GM12873 (cell line): ENCODE results near the gene RETREG2.

Source experiments
- TF ChIP-seq, protein P1 (sequence below): IDR thresholded peaks from 2 replicates; pipeline ENCODE4 v1.5.1; 2012; ENCODE audit warnings: low read depth, mild to moderate bottlenecking, moderate library complexity, low read length, control low read depth; ENCODE audit not compliant: insufficient read depth; ENCODE audit errors: missing control alignments

The RETREG2 gene

DNA sequence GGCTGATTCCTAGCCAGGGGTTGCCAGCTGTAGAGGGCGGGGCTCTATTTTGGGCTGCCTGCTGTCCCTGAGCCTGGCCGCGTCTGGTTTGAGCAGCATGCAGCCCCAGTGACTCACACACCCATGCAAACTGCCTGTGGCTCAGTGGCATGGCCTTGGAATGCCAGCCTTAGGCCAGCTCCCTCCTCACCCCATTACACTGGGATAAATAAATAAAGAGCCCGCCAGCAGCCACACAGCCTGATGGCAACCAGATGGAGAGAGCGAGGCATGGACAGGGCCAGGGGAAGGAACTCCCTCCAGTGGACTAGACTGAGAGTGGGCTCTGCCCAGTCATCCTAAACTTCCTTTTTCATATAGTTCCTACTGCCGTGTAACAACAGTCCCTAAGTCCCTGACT is 35.7 kb upstream of the RETREG2 start:
- TF ChIP-seq, protein P1, sequence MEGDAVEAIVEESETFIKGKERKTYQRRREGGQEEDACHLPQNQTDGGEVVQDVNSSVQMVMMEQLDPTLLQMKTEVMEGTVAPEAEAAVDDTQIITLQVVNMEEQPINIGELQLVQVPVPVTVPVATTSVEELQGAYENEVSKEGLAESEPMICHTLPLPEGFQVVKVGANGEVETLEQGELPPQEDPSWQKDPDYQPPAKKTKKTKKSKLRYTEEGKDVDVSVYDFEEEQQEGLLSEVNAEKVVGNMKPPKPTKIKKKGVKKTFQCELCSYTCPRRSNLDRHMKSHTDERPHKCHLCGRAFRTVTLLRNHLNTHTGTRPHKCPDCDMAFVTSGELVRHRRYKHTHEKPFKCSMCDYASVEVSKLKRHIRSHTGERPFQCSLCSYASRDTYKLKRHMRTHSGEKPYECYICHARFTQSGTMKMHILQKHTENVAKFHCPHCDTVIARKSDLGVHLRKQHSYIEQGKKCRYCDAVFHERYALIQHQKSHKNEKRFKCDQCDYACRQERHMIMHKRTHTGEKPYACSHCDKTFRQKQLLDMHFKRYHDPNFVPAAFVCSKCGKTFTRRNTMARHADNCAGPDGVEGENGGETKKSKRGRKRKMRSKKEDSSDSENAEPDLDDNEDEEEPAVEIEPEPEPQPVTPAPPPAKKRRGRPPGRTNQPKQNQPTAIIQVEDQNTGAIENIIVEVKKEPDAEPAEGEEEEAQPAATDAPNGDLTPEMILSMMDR: no peak

DNA sequence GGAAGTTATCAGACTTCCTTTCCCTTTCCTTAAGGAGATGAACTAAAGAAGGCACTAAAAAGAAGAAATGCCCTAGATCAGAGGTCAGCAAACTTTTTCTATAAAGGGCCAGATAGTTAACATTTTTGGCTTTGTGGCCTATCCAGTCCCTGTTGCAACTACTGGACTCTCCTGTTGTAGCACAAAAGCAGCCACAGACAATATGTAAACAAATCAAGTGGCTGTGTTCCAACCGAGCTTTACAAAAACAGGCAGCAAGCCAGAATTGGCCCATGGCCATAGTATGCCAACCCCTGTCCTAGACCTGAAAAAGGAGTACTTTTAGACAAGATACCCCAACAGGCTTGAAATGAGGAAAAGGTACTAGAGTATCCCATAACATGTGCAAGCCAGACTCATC is 28.4 kb upstream of the RETREG2 start:
- TF ChIP-seq, protein P1: no peak

DNA sequence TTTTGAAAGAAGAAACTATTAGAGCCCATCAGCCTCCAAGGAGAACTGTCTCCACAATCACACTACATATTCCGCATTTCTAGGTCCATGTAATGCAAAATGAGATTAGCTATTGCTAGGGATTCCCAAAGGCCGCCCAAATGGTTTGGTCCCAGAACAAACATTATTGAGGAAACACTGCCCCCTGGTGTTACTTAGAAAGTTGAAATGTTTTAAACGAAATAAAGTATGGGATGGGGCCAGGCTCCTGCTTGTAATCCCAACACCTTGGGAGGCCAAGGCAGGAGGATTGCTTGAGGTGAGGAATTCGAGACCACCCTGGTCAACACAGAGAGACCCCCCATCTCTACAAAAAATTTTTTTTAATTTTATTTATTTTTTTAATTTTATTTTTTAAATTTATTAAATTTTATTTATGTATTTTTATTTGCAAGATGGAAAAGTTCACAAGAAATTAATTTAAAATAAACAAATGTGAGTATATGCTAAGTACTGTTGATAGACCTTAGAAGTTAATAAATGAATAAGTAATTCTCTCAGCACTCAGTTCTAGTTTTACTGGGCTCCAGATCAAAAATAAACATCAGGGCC is 22.9 kb upstream of the RETREG2 start:
- TF ChIP-seq, protein P1: peak; percentile 50

DNA sequence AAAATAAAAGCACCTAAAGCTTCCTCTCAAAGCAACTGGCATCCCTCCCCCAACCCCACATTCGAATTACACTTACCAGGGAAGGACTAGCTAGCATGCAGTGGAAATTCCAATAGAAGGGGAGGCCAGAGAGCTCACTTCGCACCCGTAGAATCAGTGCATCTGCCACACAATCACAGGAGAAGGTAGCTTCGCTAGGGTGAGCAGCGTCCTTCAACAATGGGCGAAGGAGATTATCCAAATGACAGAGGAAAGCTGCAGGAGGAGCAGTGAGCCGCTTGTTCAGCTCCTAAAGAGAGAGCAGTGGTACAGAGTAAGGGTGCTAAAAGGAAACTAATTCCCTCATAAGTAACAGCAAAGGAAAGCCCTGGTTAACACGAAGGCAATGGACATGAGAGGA is 20.7 kb upstream of the RETREG2 start:
- TF ChIP-seq, protein P1: no peak

DNA sequence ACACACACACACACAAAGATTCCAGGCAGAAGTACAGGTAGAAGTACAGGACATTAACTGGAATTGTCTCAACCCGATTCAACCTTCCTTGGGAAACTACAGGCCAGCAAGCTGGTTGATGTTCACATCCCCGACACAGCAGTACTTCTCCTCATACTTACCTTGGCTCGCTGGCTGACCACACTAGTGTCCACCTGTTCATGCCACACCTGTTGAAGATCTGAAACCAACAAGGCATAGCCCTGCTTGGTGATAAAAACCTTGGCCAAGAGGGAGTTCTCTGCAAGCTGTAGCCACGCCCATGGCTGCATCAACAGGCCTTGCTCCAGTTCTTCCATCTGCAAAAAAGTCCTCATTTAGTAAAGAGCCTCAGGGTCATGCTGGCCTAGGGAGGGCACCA is 20.1 kb upstream of the RETREG2 start:
- TF ChIP-seq, protein P1: no peak

DNA sequence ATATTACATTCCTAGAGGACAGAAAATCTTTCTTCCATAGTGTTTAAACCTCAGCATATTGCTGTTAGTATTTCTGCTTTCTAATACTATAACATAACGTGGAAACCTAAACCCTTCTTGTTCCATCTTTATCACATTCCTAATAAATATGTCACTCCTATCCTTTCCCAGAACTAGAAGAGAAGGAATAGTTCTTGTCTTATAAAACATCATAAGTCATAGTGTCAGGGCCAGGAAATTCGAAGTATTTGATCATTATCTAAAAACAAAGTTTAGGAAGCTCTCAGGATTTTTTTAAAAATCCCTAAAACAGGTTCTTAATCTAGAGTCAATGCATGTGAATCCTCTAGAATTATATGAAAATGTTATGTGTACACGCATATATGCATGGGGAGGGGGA is 19.5 kb upstream of the RETREG2 start:
- TF ChIP-seq, protein P1: no peak

DNA sequence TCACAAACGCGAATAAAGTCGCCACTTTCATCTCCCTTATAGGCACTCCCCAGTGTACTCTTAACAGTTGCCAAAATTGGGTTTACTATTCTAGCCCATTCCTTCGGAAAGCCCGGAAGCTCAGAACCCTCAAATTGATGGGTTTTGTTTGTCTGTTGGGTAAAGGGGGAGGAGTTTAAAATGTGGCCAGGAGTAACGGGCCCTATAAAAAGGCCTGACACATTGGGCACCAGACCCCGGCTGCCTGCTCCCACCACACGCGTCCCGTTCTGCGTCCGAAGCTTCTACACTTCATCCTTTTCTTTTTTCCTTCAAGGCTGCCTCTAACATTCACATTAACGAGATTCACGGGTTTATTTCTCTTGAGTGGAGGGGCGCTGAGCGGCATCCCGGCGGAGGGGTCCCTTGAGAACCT is 18.3 kb upstream of the RETREG2 start:
- TF ChIP-seq, protein P1: no peak
